Keratinocyte (primary cell): ENCODE results near the gene NRSN2. TPM values are rescaled to one million over a fixed set of nuclear protein-coding genes. Genes with fewer than 3 reads are reported as not detected.

Experiments used
- DNase-seq: peaks from one replicate; pipeline ENCODE4 v3.0.0-alpha.2; 2011; ENCODE audit warnings: low read depth, missing footprints, low spot score
- FAIRE-seq: peaks from 2 replicates; lab custom pipeline; 2011; peaks lifted over from hg19 to GRCh38; lab: Jason Lieb, UNC
- H2AFZ ChIP-seq: 2 replicates; pipeline ENCODE4 v1.6.0; 2012; ENCODE audit warnings: low read length, control low read depth, inconsistent platforms; ENCODE audit not compliant: control insufficient read depth
- H3K27ac ChIP-seq: 2 replicates; pipeline ENCODE4 v1.5.1; 2011; ENCODE audit warnings: low read length; ENCODE audit not compliant: control insufficient read depth, insufficient read depth
- H3K27me3 ChIP-seq: 3 replicates; pipeline ENCODE4 v1.6.0; 2011; ENCODE audit warnings: low read length; ENCODE audit not compliant: control insufficient read depth, insufficient read depth; ENCODE audit errors: extremely low read depth
- H3K36me3 ChIP-seq, 2 experiments: 2 replicates in 1 of 2; 3 replicates in 1 of 2; pipeline ENCODE4 v1.5.1; 2011; ENCODE audit warnings: low read length in 2 of 2, mild to moderate bottlenecking in 1 of 2; ENCODE audit not compliant: control insufficient read depth in 2 of 2, insufficient read depth in 2 of 2; ENCODE audit errors: extremely low read depth in 1 of 2
- H3K4me1 ChIP-seq: 3 replicates; pipeline ENCODE4 v1.5.1; 2011; ENCODE audit warnings: low read length; ENCODE audit not compliant: control insufficient read depth, insufficient read depth; ENCODE audit errors: extremely low read depth
- H3K4me2 ChIP-seq: 3 replicates; pipeline ENCODE4 v1.6.0; 2011; ENCODE audit warnings: low read depth, low read length; ENCODE audit not compliant: control insufficient read depth, insufficient read depth; ENCODE audit errors: extremely low read depth
- H3K4me3 ChIP-seq, 3 experiments: fragments of 200-600 bp in 1 of 3; sonication (generic) in 1 of 3; 2 replicates in 2 of 3; 3 replicates in 1 of 3; pipeline ENCODE4 v1.5.1; 2011 to 2016; ENCODE audit warnings: low read length in 3 of 3, mild to moderate bottlenecking in 3 of 3, control low read depth in 2 of 3, inconsistent platforms in 1 of 3, low read depth in 1 of 3, mixed read lengths in 1 of 3, mixed run types in 1 of 3, moderate library complexity in 1 of 3; ENCODE audit not compliant: control insufficient read depth in 2 of 3, insufficient read depth in 2 of 3; ENCODE audit errors: extremely low read depth in 1 of 3
- H3K79me2 ChIP-seq: 2 replicates; pipeline ENCODE4 v1.6.0; 2012; ENCODE audit warnings: low read length; ENCODE audit not compliant: control insufficient read depth, insufficient read depth
- H3K9ac ChIP-seq: 3 replicates; pipeline ENCODE4 v1.6.0; 2011; ENCODE audit warnings: low read length; ENCODE audit not compliant: control insufficient read depth, insufficient read depth; ENCODE audit errors: extremely low read depth
- H3K9me1 ChIP-seq: 3 replicates; pipeline ENCODE4 v1.6.0; 2011; ENCODE audit warnings: low read length; ENCODE audit not compliant: control insufficient read depth, insufficient read depth; ENCODE audit errors: extremely low read depth
- H3K9me3 ChIP-seq: 2 replicates; pipeline ENCODE4 v1.5.1; 2012; ENCODE audit warnings: low read depth, low read length; ENCODE audit not compliant: control insufficient read depth
- H4K20me1 ChIP-seq: 3 replicates; pipeline ENCODE4 v1.6.0; 2011; ENCODE audit warnings: low read length; ENCODE audit not compliant: control insufficient read depth, insufficient read depth; ENCODE audit errors: extremely low read depth
- CTCF ChIP-seq, 3 experiments: IDR thresholded peaks in 1 of 3; conservative IDR thresholded peaks in 1 of 3; optimal IDR thresholded peaks in 1 of 3; 2 replicates in 2 of 3; 3 replicates in 1 of 3; pipeline versions ENCODE3 to v1.5.1; 2011; ENCODE audit warnings: low read length in 3 of 3, mild to moderate bottlenecking in 3 of 3, moderate library complexity in 2 of 3, control low read depth in 1 of 3, inconsistent platforms in 1 of 3; ENCODE audit not compliant: insufficient read depth in 2 of 3; ENCODE audit errors: extremely low read depth in 1 of 3
- EZH2 ChIP-seq: IDR thresholded peaks from one replicate; pipeline ENCODE4 v1.6.1; 2012; ENCODE audit warnings: inconsistent platforms, mild to moderate bottlenecking, low read length, moderate library complexity
- dilution Hi-C: fragments of 300-500 bp; cut with MboI; formaldehyde crosslinking; loops from one replicate; pipeline ENCODE4 v1.7.0; 2020; ENCODE audit warnings: low sequenced_read_pairs; ENCODE audit not compliant: extremely low pct_ligation_motif_present
- polyA plus RNA-seq, 5 experiments: library from polyadenylated mRNA; depleted of rRNA in 3 of 5; stranded (reverse) in 3 of 5; stranded (forward) in 1 of 5; unstranded in 1 of 5; fragments of >200 nt; gene quantifications; 1 replicate in 1 of 5; 2 replicates in 3 of 5; 3 replicates in 1 of 5; pipeline versions ENCODE4 v1.2.1 to v1.2.3, GENCODE V29; 2011 to 2012; ENCODE audit warnings: missing spikeins in 2 of 5, low read depth in 1 of 5, low replicate concordance in 1 of 5

NRSN2 gene
- polyA plus RNA-seq, 1 donor (not counting 4 experiments of a cell fraction or from before 2014, with no cell fraction given) = 10.4 TPM

- FAIRE-seq = peak; percentile 95
Observed at GRCh38 chr20:362271-363254, 15.7 kb downstream of the NRSN2 start.

GRCh38 chr20:363319-364078 is 16.6 kb downstream of the NRSN2 start:
- TF ChIP-seq EZH2 (no peak), CTCF (optimal IDR thresholded peaks at IDR 0.05 in 1 of 3, IDR thresholded peaks at IDR 0.05 in 1 of 3, conservative IDR thresholded peaks at IDR 0.05 in 1 of 3; ENCODE audit: extremely low read depth in 1 of 3, insufficient read depth in 2 of 3, low read length in 3 of 3) (no peak)
- DNase-seq (no peak), FAIRE-seq (peak; percentile 92)
- no peak overlapping the region for H2AFZ ChIP-seq
- peak overlapping the region; percentile 74 for H3K4me2 ChIP-seq
- peak overlapping the region; percentile 51 for H3K9ac ChIP-seq
- no peaks in the 10 kb centered on the region for H3K9me3 ChIP-seq
- H3K4me3 ChIP-seq = peak overlapping the region in 1 of 3 experiments; percentile 39
- peaks cover 68% of the 10 kb centered on the region for H3K4me1 ChIP-seq
- no peaks in the 10 kb centered on the region for H3K27me3 ChIP-seq
- no peaks in the 10 kb centered on the region for H3K9me1 ChIP-seq
- dilution Hi-C loops = no loop called here
- H3K36me3 ChIP-seq = no peaks in the 10 kb centered on the region
- H3K27ac ChIP-seq = peak overlapping the region; percentile 90
- no peaks in the 10 kb centered on the region for H4K20me1 ChIP-seq
- H3K79me2 ChIP-seq = no peaks in the 10 kb centered on the region

More at GRCh38 chr20:362271-363254, 15.7 kb downstream of the NRSN2 start:
- dilution Hi-C loops = no loop called here
- no peak overlapping the region for H2AFZ ChIP-seq
- peak; percentile 87 for DNase-seq
- H3K9ac ChIP-seq = peak overlapping the region; percentile 51
- no peaks in the 10 kb centered on the region for H3K9me3 ChIP-seq
- H3K4me1 ChIP-seq = peaks cover 68% of the 10 kb centered on the region
- TF ChIP-seq CTCF (optimal IDR thresholded peaks at IDR 0.05 in 1 of 3, IDR thresholded peaks at IDR 0.05 in 1 of 3, conservative IDR thresholded peaks at IDR 0.05 in 1 of 3; ENCODE audit: extremely low read depth in 1 of 3, insufficient read depth in 2 of 3, low read length in 3 of 3) = peak; percentile 70 to 87 (median 85)
- TF ChIP-seq EZH2 = no peak
- no peaks in the 10 kb centered on the region for H4K20me1 ChIP-seq
- no peaks in the 10 kb centered on the region for H3K27me3 ChIP-seq
- H3K4me3 ChIP-seq = peak overlapping the region in 1 of 3 experiments; percentile 39
- H3K9me1 ChIP-seq = no peaks in the 10 kb centered on the region
- H3K4me2 ChIP-seq = peak overlapping the region; percentile 74
- H3K27ac ChIP-seq = peak overlapping the region; percentile 90
- H3K79me2 ChIP-seq = no peaks in the 10 kb centered on the region
- no peaks in the 10 kb centered on the region for H3K36me3 ChIP-seq
